Esophagus squamous epithelium (tissue), 4 donors: ENCODE results near the gene RNF157.

Source experiments
- CTCF ChIP-seq, 6 experiments: fragments of 450-650 bp in 4 of 6; fragments of 200-600 bp in 2 of 6; sonication (generic) in 2 of 6; IDR thresholded peaks; one replicate each; pipeline ENCODE4 v1.5.1; 2016 to 2019; ENCODE audit warnings: antibody characterized with exemption in 6 of 6, mild to moderate bottlenecking in 4 of 6, moderate library complexity in 4 of 6
- POLR2A ChIP-seq, 4 donors: fragments of 450-650 bp; IDR thresholded peaks; one replicate each; pipeline ENCODE4 v1.6.1; 2017; ENCODE audit warnings: antibody characterized with exemption in 4 of 4, mild to moderate bottlenecking in 4 of 4, moderate library complexity in 3 of 4

- TF ChIP-seq CTCF (IDR thresholded peaks at IDR 0.05) (no peak), POLR2A (IDR thresholded peaks at IDR 0.05) (no peak)
Measured at GRCh38 chr17:76155988-76156661, 84.2 kb downstream of the RNF157 start.
